Memory B cell (primary cell): ENCODE measurements around the gene MAPK8IP3.

ENCODE experiments used
- ATAC-seq: fragments of 150-1000 bp; cut with Tn5 transposase; 2 replicates; pipeline ENCODE4 v1.10.0; 2021; ENCODE audit warnings: low read depth, mild to moderate bottlenecking, moderate library complexity
- DNase-seq, 2 donors: peaks; one replicate each; pipeline ENCODE4 v3.0.0; 2022; ENCODE audit warnings: low spot score in 2 of 2
- H3K27ac Mint-ChIP-seq: one replicate; pipeline ENCODE4 v1.8.0; 2022; ENCODE audit warnings: mild to moderate bottlenecking, moderate library complexity, mixed read lengths
- H3K27me3 Mint-ChIP-seq: one replicate; pipeline ENCODE4 v1.8.0; 2022; ENCODE audit warnings: mixed read lengths
- H3K36me3 Mint-ChIP-seq: one replicate; pipeline ENCODE4 v1.8.0; 2022; ENCODE audit warnings: mild to moderate bottlenecking, mixed read lengths
- H3K4me1 Mint-ChIP-seq: one replicate; pipeline ENCODE4 v1.8.0; 2022; ENCODE audit warnings: mixed read lengths
- H3K4me3 Mint-ChIP-seq: one replicate; pipeline ENCODE4 v1.8.0; 2022; ENCODE audit warnings: mild to moderate bottlenecking, moderate library complexity, mixed read lengths
- H3K9me3 Mint-ChIP-seq: one replicate; pipeline ENCODE4 v1.8.0; 2022; ENCODE audit warnings: mixed read lengths

MAPK8IP3 gene

DNA sequence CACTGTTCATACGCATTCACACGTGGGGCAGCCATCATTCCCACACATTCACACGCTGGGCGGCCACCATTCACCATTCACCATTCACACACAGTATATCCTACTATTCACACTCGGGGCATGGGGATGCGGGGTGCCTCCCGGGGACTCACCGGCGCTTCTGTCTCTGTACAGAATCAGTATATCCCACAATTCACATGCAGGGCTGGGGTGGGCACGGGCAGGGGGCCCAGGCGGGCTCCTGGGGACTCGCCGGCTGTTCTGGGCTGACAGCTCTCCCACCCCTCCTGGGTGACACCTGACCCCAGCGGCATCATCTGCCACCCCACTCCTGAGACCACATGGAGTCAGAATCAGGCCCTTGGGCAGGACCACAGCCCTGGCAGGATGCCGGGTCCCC lies 55.8 kb downstream of the MAPK8IP3 start:
- H3K27ac Mint-ChIP-seq: no peak overlapping the region
- DNase-seq: no peak
- peaks cover 9% of the 10 kb centered on the region for H3K36me3 Mint-ChIP-seq
- no peaks in the 10 kb centered on the region for H3K27me3 Mint-ChIP-seq
- H3K4me3 Mint-ChIP-seq: no peak overlapping the region
- H3K9me3 Mint-ChIP-seq: no peaks in the 10 kb centered on the region
- no peaks in the 10 kb centered on the region for H3K4me1 Mint-ChIP-seq
- no peak for ATAC-seq

GRCh38 chr16:1762196-1762878 lies 56.3 kb downstream of the MAPK8IP3 start:
- H3K36me3 Mint-ChIP-seq: peaks cover 11% of the 10 kb centered on the region
- no peaks in the 10 kb centered on the region for H3K9me3 Mint-ChIP-seq
- H3K27me3 Mint-ChIP-seq: no peaks in the 10 kb centered on the region
- no peak overlapping the region for H3K27ac Mint-ChIP-seq
- ATAC-seq: no peak
- DNase-seq: no peak
- H3K4me3 Mint-ChIP-seq: no peak overlapping the region
- H3K4me1 Mint-ChIP-seq: no peaks in the 10 kb centered on the region

- H3K27ac Mint-ChIP-seq: no peak overlapping the region
- H3K36me3 Mint-ChIP-seq: peaks cover 11% of the 10 kb centered on the region
- no peaks in the 10 kb centered on the region for H3K27me3 Mint-ChIP-seq
- no peaks in the 10 kb centered on the region for H3K4me1 Mint-ChIP-seq
- H3K9me3 Mint-ChIP-seq: no peaks in the 10 kb centered on the region
- no peak overlapping the region for H3K4me3 Mint-ChIP-seq
- DNase-seq (no peak), ATAC-seq (no peak)
Observed at GRCh38 chr16:1762879-1763520, 57.0 kb downstream of the MAPK8IP3 start.

DNA sequence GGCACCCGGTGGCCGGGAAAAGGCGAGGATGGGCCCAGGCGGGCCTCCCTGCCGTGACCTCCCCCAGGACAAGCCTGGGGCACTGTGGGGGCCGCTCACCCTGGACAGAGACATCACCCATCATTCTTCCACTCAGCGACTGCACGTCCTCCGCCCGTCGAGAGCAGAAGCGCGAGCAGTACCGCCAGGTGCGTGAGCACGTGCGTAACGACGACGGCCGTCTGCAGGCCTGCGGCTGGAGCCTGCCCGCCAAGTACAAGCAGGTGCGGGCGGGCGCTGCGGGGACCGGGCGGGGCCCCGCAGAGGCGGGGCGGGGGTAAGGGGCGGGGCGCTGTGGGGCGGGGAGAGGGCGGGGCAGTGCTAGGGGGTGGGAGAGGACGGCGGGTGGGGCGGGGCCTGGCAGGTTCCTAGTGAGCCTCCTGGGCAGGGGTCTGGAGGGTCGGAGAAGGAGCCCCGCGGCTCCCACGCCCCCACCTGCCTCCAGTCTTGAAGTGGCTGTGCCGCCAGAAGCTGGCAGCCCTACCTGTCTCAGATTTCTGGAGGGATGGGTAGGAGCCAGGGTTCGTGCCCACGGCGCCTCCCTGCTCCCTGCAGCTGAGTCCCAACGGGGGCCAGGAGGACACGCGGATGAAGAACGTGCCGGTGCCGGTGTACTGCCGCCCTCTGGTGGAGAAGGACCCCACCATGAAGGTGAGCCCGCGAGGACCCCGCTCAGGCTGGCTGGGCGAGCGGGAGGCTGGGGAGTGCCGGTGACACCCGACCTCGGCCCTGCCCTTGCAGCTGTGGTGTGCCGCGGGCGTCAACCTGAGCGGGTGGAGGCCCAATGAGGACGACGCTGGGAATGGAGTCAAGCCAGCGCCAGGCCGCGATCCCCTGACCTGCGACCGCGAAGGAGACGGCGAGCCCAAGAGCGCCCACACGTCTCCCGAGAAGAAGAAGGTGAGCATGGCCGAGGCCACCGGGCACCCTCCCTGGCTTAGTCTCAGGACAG lies 57.8 kb downstream of the MAPK8IP3 start:
- Mint-ChIP-seq H3K36me3 (peaks cover 15% of the 10 kb centered on the region), H3K9me3 (no peaks in the 10 kb centered on the region), H3K27me3 (no peaks in the 10 kb centered on the region), H3K27ac (no peak overlapping the region), H3K4me1 (no peaks in the 10 kb centered on the region), H3K4me3 (no peak overlapping the region)
- no peak for DNase-seq
- ATAC-seq: no peak

DNA sequence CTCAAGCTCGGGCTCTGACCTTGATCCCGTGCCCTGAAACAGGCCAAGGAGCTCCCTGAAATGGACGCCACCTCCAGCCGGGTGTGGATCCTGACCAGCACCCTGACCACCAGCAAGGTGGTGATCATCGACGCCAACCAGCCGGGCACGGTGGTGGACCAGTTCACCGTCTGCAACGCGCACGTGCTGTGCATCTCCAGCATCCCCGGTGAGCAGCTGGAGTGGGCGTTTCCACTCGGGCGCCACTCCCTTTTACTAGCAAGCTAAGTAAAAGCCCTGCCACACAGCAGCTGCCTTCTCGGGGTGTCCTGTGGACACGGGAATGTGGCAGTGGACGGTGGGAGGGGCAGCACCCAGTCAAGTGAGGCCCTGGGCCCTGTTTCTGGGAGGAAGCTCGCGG lies 59.0 kb downstream of the MAPK8IP3 start:
- H3K27me3 Mint-ChIP-seq: no peaks in the 10 kb centered on the region
- no peaks in the 10 kb centered on the region for H3K9me3 Mint-ChIP-seq
- H3K4me1 Mint-ChIP-seq: peaks cover under 1% of the 10 kb centered on the region
- ATAC-seq (no peak), DNase-seq (no peak)
- no peak overlapping the region for H3K4me3 Mint-ChIP-seq
- H3K36me3 Mint-ChIP-seq: peaks cover 15% of the 10 kb centered on the region
- H3K27ac Mint-ChIP-seq: no peak overlapping the region

GRCh38 chr16:1765826-1766225 lies 59.8 kb downstream of the MAPK8IP3 start:
- Mint-ChIP-seq H3K27ac (no peak overlapping the region), H3K9me3 (no peaks in the 10 kb centered on the region), H3K36me3 (peaks cover 16% of the 10 kb centered on the region), H3K4me3 (no peak overlapping the region), H3K27me3 (no peaks in the 10 kb centered on the region), H3K4me1 (peaks cover 2% of the 10 kb centered on the region)
- DNase-seq (no peak), ATAC-seq (no peak)

GRCh38 chr16:1766231-1766630 lies 60.2 kb downstream of the MAPK8IP3 start:
- no peak overlapping the region for H3K4me3 Mint-ChIP-seq
- H3K36me3 Mint-ChIP-seq: peaks cover 15% of the 10 kb centered on the region
- no peaks in the 10 kb centered on the region for H3K9me3 Mint-ChIP-seq
- peaks cover 2% of the 10 kb centered on the region for H3K4me1 Mint-ChIP-seq
- ATAC-seq: no peak
- no peak for DNase-seq
- H3K27ac Mint-ChIP-seq: no peak overlapping the region
- H3K27me3 Mint-ChIP-seq: no peaks in the 10 kb centered on the region

GRCh38 chr16:1766701-1767100 lies 60.7 kb downstream of the MAPK8IP3 start:
- DNase-seq: no peak
- peaks cover 2% of the 10 kb centered on the region for H3K4me1 Mint-ChIP-seq
- H3K36me3 Mint-ChIP-seq: peaks cover 11% of the 10 kb centered on the region
- no peaks in the 10 kb centered on the region for H3K9me3 Mint-ChIP-seq
- ATAC-seq: no peak
- H3K27ac Mint-ChIP-seq: no peak overlapping the region
- H3K4me3 Mint-ChIP-seq: no peak overlapping the region
- no peaks in the 10 kb centered on the region for H3K27me3 Mint-ChIP-seq

DNA sequence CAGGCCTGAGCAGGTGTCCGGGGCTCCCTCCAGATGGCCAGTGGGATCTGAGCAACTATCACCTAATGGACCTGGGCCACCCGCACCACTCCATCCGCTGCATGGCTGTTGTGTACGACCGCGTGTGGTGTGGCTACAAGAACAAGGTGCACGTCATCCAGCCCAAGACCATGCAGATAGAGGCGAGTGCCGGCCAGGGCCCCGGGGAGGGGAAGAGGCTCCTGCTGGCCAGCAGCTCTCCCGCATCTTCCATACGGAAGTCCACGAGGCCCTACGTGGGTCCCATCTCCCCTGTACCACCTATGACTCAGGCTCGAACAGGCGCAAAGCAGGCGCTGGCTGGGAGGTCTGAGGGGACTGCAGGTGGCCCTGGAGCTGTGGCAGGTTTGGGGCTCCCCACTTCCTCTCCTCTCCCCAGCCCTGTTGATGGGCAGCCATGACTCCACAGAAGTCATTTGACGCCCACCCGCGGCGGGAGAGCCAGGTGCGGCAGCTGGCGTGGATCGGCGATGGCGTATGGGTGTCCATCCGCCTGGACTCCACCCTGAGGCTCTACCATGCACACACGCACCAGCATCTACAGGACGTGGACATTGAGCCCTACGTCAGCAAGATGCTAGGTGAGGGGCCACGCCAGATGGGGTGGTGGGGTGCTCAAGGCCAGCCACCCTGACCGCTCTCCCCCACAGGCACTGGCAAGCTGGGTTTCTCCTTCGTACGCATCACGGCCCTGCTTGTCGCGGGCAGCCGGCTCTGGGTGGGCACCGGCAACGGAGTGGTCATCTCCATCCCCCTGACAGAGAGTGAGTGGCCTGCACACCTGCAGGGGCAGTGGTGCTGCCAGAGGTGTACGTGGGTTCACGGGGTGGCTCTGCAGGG lies 61.4 kb downstream of the MAPK8IP3 start:
- Mint-ChIP-seq H3K4me3 (no peak overlapping the region), H3K36me3 (peaks cover 8% of the 10 kb centered on the region), H3K27ac (no peak overlapping the region)

GRCh38 chr16:1768061-1768766 lies 62.2 kb downstream of the MAPK8IP3 start:
- ATAC-seq (no peak), DNase-seq (no peak)
- no peaks in the 10 kb centered on the region for H3K9me3 Mint-ChIP-seq
- H3K4me1 Mint-ChIP-seq: peaks cover 7% of the 10 kb centered on the region
- H3K36me3 Mint-ChIP-seq: peaks cover 8% of the 10 kb centered on the region
- H3K27ac Mint-ChIP-seq: no peak overlapping the region
- no peaks in the 10 kb centered on the region for H3K27me3 Mint-ChIP-seq
- H3K4me3 Mint-ChIP-seq: no peak overlapping the region

More for the DNA sequence above, 61.4 kb downstream of the MAPK8IP3 start:
- Mint-ChIP-seq H3K9me3 (no peaks in the 10 kb centered on the region), H3K4me1 (peaks cover 7% of the 10 kb centered on the region), H3K27me3 (no peaks in the 10 kb centered on the region)
- DNase-seq (no peak), ATAC-seq (no peak)

- peak overlapping the region; percentile 53 for H3K27ac Mint-ChIP-seq
- H3K4me3 Mint-ChIP-seq: no peak overlapping the region
- DNase-seq (no peak), ATAC-seq (no peak)
- H3K36me3 Mint-ChIP-seq: peaks cover 8% of the 10 kb centered on the region
- peaks cover 7% of the 10 kb centered on the region for H3K4me1 Mint-ChIP-seq
- no peaks in the 10 kb centered on the region for H3K9me3 Mint-ChIP-seq
- no peaks in the 10 kb centered on the region for H3K27me3 Mint-ChIP-seq
Observed at GRCh38 chr16:1768767-1769401, 62.9 kb downstream of the MAPK8IP3 start.

- DNase-seq: no peak
- Mint-ChIP-seq H3K9me3 (no peaks in the 10 kb centered on the region), H3K36me3 (peaks cover 8% of the 10 kb centered on the region), H3K27ac (peak overlapping the region; percentile 75), H3K27me3 (no peaks in the 10 kb centered on the region), H3K4me1 (peaks cover 7% of the 10 kb centered on the region), H3K4me3 (peak overlapping the region; percentile 77)
- ATAC-seq: no peak
Observed at GRCh38 chr16:1769402-1770300, 63.7 kb downstream of the MAPK8IP3 start.
